GM21423 (cell line): Measurements from ENCODE around the gene DPP6.

Experiments
- ATAC-seq: cut with Tn5 transposase; IDR thresholded peaks from one replicate; pipeline ENCODE4 v1.9.1; 2021; ENCODE audit warnings: mild to moderate bottlenecking, moderate library complexity; ENCODE audit not compliant: unreplicated experiment

DPP6 gene

GRCh38 chr7:154898973-154899855, 847.0 kb downstream of the DPP6 start:
- no peak for ATAC-seq

GRCh38 chr7:154899862-154900261, 847.7 kb downstream of the DPP6 start:
- ATAC-seq = no peak

GRCh38 chr7:154902600-154903082, 850.4 kb downstream of the DPP6 start:
- ATAC-seq = no peak

- no peak for ATAC-seq
Measured at GRCh38 chr7:154903083-154903731, 851.0 kb downstream of the DPP6 start.

GRCh38 chr7:154905146-154905545, 852.9 kb downstream of the DPP6 start:
- no peak for ATAC-seq

- ATAC-seq = no peak
Measured at GRCh38 chr7:154905615-154906014, 853.4 kb downstream of the DPP6 start.

- ATAC-seq = no peak
Measured at GRCh38 chr7:154906201-154906600, 854.0 kb downstream of the DPP6 start.

GRCh38 chr7:154906736-154907355, 854.6 kb downstream of the DPP6 start:
- no peak for ATAC-seq

GRCh38 chr7:154907651-154908620, 855.7 kb downstream of the DPP6 start:
- no peak for ATAC-seq

GRCh38 chr7:154909241-154910105, 857.3 kb downstream of the DPP6 start:
- no peak for ATAC-seq

- ATAC-seq = no peak
Measured at GRCh38 chr7:154910125-154910524, 857.9 kb downstream of the DPP6 start.

GRCh38 chr7:154910977-154911376, 858.8 kb downstream of the DPP6 start:
- ATAC-seq = no peak

GRCh38 chr7:154911411-154911810, 859.2 kb downstream of the DPP6 start:
- no peak for ATAC-seq

- ATAC-seq = no peak
Measured at GRCh38 chr7:154911862-154912455, 859.8 kb downstream of the DPP6 start.

GRCh38 chr7:154912871-154913637, 860.9 kb downstream of the DPP6 start:
- no peak for ATAC-seq

- peak; percentile 99 for ATAC-seq
Measured at GRCh38 chr7:154913638-154914307, 861.6 kb downstream of the DPP6 start.

GRCh38 chr7:154914308-154914995, 862.3 kb downstream of the DPP6 start:
- ATAC-seq = no peak
